ENCODE data around the gene KIAA1755.

DNA sequence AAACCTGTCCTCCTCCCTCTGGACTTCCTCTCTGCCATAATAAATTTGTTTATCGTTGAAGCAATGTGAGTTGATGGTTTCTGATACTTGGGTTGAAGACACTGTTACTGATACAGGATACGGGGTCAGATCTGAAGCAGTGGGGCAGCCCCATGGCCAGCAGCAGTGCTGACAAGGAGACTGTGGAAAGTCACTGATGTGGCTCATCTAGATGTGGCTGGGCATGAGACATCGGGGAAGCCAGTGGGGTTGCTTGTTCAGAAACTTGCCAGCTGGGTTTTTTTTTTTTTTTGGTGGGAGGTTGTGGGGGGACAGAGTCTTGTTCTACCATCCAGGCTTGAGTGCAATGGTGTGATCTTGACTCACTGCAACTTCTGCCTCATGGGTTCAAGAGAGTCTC lies 40.8 kb upstream of the KIAA1755 start:
- TF ChIP-seq, protein P1, sequence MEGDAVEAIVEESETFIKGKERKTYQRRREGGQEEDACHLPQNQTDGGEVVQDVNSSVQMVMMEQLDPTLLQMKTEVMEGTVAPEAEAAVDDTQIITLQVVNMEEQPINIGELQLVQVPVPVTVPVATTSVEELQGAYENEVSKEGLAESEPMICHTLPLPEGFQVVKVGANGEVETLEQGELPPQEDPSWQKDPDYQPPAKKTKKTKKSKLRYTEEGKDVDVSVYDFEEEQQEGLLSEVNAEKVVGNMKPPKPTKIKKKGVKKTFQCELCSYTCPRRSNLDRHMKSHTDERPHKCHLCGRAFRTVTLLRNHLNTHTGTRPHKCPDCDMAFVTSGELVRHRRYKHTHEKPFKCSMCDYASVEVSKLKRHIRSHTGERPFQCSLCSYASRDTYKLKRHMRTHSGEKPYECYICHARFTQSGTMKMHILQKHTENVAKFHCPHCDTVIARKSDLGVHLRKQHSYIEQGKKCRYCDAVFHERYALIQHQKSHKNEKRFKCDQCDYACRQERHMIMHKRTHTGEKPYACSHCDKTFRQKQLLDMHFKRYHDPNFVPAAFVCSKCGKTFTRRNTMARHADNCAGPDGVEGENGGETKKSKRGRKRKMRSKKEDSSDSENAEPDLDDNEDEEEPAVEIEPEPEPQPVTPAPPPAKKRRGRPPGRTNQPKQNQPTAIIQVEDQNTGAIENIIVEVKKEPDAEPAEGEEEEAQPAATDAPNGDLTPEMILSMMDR (IDR thresholded peaks at IDR 0.05), result no peak
- TF ChIP-seq EP300 (IDR thresholded peaks at IDR 0.05), result no peak

All from tibial nerve (tissue), 4 donors.